Measurements from ENCODE around the gene GPR162.

The GPR162 gene

DNA sequence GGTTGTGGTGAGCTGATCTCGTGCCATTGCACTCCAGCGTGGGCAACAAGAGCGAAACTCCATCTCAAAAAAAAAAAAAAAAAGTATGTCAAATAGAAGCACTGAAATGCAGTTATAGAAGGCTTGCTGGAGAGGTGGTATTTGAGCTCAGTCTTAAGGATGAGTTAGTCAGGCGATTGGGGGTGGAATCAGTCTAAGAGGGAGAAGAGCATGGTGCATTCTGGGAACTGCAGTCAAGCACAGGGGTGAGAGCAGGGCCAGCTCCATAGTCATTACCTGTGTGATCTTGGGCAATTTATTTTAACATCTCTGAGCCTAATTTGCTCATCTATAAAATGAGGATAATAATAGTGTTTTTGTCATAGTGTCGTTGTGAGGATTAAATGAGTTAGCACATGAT lies 13.3 kb downstream of the GPR162 start:
- no peak for DNase-seq (ENCODE audit: low read depth)

DNA sequence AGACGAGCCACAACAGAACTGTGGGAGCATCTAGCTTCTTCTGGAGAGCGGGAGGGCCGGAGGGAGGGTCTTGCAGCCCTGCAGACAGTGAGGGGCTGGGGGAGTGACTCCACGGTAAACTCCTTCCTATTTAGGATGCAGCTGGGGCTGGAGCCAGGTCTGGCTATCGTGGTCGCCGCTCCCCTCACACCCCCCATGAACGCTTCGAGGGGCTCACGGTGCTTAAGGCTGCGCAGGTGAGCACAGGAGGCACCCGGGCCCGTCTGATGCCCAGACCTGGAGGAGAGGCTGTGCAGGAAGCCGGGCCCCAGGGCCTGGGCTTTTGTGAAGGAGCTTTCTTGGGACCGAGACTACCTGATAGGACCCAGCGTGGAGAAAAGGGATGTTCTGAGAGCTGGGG lies 15.2 kb downstream of the GPR162 start:
- no peak for DNase-seq (ENCODE audit: low read depth)

DNA sequence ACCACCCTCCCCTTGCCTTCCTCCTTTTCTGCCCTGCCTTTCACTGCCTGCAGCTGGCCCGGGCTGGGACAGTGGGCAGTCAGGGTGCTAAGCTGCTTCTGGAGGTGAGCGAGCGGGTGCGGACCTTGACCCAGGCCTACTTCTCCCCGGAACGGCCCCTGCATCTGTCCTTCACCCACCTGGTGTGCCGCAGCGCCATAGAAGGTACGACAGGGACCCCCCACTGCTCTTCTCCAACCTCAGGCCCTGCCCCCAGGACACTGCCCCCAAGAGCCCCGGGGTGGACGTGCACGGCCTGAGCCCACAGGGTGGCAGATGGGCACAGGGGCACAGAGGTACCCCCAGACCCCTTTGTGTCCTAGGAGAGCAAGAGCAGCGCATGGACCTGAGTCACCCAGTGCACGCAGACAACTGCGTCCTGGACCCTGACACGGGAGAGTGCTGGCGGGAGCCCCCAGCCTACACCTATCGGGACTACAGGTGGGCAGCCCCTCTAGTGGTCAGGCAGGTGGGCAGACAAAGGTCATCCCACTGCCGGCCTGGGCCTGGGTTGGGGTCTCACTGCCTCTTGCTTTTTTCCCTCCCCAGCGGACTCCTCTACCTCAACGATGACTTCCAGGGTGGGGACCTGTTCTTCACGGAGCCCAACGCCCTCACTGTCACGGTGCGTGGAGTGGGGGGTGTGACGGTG lies 15.9 kb downstream of the GPR162 start:
- no peak for DNase-seq (ENCODE audit: low read depth)

DNA sequence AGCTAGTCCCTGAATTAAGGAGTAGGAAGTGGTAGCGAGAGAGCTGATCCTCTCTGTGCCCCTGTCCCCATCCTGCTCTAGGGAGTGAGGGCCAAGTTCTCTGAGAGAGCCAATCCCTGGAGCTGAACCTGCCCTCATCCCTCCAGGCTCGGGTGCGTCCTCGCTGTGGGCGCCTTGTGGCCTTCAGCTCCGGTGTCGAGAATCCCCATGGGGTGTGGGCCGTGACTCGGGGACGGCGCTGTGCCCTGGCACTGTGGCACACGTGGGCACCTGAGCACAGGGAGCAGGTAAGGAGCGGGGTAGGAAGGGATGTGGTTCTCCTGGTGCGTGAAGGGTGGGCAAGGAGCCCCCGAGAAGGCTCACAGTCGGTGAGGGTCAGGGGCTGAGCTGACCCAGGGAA lies 17.2 kb downstream of the GPR162 start:
- DNase-seq (ENCODE audit: low read depth) = no peak

DNA sequence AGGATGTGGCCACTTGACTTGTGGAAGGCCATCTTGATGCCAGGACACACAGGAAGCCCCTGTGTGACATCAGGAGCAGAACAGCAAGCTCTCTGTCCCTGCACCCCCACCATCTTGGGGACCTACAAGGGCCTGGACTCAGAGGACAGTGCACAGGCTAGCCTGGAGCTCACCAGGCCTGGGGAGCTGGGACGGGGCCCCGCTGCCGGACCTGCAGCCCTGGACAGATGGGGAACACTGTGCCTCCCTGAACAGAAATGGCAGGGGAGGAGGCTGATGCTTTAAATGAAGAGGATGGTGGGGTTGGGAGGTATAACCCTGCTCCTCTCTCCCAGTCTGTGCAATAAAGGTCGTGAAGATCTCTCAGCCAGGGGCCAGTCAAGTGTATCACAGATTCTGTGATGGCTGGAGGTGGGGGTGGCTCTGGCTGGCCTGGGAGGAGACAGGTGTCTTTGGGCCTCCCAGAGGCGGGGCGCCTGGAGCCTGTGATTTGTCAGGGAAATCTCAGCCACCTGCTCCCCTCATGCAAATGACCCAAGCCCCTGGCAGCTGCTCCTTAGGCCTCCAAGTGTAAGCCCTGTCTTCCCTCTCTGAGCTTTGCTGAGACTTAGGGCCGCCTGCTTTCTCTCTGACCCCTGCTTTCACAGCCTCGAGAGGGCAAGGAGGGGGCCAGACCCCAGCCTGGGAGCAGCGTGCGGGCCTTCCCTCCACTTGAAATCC lies 18.0 kb downstream of the GPR162 start:
- no peak for DNase-seq (ENCODE audit: low read depth)

DNA sequence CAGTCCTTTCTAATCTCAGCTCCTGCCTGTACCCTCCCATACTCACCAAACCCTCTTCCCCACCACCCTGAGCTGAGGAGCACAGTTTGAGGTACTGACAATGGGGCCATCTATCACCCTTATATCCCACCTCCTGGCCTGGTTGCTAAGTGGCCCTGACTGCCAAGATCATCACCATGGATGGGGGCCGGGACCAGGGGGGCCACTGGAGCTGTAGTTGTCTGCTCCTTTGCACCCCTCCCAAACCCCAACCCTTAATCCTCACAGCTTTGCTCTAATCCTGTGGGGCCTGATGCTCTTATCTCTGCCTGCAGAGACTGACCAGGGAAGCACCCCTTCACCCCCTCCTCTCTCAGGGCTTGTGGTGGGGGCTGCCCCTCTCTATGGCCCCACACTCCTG lies 18.7 kb downstream of the GPR162 start:
- no peak for DNase-seq (ENCODE audit: low read depth)

DNA sequence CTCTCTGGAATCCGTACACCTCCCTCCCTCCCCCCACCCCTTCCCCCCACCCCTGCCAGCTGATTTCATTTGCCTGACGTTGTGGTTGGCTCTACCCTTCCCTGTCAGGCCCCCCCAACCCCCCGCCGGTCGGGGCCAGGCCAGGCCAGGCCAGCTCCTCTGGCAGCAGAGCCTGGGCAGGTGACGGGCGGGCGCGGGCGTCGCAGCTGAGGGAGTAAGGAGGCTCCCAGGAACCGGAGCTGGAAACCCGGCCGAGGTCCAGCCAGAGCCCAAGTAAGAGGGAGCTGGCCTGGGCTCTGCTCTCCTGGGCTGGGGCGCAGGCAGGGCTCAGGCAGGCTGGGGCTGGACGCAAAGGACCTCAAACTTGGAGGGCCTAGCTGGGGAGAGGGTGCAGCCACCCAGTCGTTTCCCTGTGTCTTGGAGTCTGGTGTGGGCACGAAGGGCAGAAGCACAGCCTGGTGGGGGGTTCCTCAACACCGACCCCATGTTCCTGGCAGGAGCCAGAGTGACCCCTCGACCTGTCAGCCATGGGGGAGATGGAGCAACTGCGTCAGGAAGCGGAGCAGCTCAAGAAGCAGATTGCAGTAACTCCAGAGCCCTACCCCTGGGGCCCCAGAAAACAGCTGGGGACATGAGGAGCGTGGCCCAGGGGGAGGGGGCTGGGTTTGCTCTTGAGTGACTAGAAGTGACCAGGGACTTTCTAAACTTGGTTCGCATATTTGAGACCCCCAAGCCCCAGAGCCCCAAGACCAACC lies 19.3 kb downstream of the GPR162 start, which contains the start of gene GNB3:
GNB3 (plus strand) TSS at position 165 of the 755 bp plus-strand sequence; CDS start at position 528, 363 bp downstream.
- no peak for DNase-seq (ENCODE audit: low read depth)

DNA sequence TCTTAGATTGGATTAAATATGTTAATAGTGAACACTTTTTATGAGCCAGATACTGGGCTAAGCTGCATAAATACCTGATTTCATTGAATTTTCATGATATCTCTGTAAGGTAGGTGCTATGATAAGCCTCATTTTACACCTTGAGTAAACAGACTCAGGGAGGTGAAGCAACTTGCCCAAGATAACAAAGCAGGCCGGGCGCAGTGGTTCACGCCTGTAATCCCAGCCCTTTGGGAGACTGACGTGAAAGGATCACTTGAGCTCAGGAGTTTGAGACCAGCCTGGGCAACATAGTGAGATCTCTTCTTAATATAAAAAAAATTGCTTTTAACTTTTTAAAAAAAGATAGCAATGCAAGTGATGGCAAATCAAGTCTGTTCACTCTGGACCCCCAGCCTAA lies 20.5 kb downstream of the GPR162 start:
- no peak for DNase-seq (ENCODE audit: low read depth)

DNA sequence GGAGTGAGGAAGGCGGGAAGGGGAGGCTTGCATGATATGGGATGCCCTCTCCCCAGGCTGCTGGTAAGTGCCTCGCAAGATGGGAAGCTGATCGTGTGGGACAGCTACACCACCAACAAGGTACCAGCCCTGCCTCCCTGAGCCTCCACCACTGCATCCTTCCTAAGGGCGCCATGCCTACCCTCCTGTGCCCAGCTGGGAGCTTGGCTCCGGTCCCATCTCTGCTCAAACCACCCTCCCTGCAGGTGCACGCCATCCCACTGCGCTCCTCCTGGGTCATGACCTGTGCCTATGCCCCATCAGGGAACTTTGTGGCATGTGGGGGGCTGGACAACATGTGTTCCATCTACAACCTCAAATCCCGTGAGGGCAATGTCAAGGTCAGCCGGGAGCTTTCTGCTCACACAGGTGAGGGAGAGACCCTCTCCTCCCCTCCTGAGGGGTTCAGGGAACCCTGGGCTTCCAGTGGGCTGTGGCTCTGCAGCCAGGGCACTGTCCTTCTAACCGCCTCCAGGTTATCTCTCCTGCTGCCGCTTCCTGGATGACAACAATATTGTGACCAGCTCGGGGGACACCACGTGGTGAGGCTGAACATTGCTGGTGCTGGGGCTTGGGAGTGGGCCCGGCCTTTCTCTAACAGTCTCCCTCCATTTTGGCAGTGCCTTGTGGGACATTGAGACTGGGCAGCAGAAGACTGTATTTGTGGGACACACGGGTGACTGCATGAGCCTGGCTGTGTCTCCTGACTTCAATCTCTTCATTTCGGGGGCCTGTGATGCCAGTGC lies 21.7 kb downstream of the GPR162 start:
- DNase-seq (ENCODE audit: low read depth) = no peak

DNA sequence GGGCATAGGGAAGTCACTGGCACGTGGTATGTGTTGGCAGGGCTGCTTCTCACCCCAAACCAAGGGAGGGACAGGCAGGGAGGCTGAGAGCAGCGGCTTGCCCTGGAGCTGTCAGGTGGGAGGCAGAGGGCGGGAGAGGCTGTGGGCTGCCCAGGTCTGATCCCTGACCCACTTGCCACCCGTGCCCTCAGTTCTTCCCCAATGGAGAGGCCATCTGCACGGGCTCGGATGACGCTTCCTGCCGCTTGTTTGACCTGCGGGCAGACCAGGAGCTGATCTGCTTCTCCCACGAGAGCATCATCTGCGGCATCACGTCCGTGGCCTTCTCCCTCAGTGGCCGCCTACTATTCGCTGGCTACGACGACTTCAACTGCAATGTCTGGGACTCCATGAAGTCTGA lies 23.8 kb downstream of the GPR162 start:
- DNase-seq (ENCODE audit: low read depth) = no peak

DNA sequence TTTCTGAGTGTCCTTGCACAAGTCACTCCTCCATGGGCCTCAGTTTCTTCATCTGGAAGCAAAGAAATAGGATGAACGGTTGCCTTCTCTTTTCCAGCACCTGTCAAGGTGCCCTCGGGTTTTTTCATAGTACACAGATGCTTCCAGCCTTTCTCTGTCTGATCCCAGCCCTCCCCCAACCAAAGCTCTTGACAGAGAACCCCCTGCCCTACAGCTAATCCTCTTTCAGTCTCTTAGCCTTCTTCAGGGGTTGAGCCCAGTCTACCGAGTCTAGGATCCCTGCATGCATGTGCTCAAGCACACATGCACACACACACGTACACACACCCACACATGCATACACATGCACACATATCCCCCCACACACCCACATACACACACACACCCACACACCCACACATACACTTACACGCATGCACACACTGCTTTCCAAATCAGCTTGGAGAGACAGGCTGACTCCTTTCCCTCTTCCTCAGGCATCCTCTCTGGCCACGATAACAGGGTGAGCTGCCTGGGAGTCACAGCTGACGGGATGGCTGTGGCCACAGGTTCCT lies 24.8 kb downstream of the GPR162 start:
- DNase-seq (ENCODE audit: low read depth) = no peak

DNA sequence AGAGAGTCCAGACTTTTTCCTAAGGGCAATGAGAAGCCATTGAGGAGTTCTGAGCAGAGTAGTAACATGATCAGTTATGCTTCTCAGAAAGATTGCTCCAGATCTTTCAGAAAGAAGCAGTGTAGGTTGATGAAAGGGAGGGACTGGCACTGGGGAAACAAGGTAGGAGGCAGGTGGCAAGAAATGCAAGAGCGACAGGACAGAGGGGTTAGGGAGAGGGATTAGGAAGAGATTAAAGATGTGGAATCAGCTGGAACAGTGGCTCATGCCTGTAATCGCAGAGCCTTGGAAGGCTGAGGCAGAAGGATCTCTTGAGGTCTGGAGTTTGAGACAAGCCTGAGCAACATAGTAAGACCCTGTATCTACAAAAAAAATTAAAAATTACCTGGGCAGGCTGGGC lies 26.1 kb downstream of the GPR162 start:
- no peak for DNase-seq (ENCODE audit: low read depth)

DNA sequence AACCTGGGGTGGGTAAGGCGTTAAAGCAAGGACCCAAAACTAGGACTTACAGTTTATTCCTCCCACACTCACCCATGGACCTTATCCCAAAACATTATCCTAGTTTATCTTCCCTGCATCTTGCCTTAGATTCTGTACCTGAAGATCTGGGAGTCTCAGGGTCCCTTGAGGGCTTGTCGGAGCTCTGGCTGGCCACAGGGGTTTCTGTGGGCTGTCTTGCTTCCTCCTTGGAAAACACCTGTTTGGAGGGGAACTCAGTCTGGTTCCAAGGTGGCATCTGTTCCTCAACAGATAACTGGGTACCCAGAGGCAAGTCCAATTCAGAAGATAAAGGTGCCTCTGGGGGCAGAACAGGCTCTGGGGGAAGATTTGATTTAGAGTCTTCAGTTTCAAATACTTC lies 27.8 kb downstream of the GPR162 start:
- no peak for DNase-seq (ENCODE audit: low read depth)

DNA sequence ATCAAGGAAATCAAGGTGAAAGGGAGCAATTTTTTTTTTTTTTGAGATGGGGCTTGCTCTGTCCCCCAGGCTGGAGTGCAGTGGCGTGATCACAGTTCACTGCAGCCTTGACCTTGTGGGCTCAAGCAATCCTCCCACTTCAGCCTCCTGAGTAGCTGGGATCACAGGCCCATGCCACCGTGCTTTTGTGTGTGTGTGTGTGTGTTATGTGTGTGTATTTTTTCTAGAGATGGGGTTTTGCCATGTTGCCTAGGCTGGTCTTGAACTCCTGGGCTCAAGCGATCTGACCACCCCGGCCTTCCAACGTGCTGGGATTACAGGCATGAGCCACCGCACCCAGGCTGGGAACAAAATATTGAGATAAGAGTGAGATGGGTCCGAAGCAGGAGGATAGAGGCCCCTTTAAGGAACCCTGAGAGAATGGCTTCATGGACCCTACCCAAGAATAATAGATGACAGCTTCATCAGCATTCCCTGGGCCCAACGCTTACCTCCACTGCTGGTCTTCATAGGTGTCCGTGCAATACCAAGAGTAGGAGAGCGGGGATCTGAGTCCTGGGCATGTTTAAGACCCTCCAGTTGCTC lies 28.4 kb downstream of the GPR162 start:
- DNase-seq (ENCODE audit: low read depth) = no peak

DNA sequence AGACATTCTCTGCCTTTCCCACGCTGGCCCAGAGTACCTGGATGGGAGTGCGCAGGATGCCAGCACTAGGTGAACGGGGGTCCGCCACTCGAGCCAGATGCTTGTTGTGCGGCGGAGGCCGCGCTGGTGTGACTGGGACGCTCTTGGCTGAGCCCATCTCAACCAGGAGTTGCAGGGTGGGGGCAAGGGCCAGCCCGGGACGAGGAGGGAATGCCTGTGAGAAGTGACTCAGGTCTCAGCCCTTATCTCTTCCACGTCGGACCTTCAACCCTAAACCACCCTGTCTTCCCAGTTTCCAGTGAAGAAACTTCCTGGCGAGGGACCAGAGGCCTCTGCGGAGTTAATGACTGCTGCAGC lies 29.2 kb downstream of the GPR162 start:
- DNase-seq (ENCODE audit: low read depth) = no peak

DNA sequence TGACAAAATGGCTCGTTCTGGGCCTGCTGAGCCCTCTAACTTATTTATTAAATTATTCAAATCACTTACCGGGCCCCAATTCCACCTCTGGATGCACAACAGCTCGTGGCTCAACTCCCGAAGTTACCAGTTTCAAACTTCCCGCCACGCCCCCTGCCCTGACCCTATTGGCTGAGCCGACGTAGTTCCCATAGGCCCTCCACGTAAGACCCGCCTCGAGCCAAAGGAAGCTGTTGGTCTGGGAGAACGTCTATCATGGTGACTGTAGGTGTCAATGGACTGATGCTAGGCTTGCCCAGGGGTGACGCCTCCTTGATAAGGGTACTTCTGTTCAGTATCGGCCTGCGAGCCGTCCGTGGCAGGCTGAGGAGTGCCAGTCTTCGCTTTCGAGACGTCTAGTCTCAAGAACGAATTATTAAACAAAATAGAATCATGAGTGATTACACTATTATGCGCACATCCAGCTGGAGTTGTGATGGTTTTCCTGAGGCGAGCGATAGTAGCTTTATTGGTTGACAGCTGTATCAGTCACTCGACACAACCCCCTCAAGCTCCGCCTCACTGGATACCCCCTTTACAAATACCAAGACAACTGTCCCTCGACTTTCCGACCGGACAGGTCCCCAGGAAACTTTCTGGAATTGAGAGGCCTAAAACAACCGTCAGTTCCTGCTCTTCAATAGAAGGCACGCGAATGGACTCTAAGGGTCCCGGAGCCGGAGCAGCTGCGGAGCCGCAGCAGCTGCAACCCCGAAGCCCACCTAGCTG lies 29.7 kb downstream of the GPR162 start, which contains the start of gene CDCA3:
CDCA3 (minus strand) TSS at position 134 of the 768 bp plus-strand sequence. CDS start 334 bp downstream, outside the sequence.
- peak; percentile 87 for DNase-seq (ENCODE audit: low read depth)

DNA sequence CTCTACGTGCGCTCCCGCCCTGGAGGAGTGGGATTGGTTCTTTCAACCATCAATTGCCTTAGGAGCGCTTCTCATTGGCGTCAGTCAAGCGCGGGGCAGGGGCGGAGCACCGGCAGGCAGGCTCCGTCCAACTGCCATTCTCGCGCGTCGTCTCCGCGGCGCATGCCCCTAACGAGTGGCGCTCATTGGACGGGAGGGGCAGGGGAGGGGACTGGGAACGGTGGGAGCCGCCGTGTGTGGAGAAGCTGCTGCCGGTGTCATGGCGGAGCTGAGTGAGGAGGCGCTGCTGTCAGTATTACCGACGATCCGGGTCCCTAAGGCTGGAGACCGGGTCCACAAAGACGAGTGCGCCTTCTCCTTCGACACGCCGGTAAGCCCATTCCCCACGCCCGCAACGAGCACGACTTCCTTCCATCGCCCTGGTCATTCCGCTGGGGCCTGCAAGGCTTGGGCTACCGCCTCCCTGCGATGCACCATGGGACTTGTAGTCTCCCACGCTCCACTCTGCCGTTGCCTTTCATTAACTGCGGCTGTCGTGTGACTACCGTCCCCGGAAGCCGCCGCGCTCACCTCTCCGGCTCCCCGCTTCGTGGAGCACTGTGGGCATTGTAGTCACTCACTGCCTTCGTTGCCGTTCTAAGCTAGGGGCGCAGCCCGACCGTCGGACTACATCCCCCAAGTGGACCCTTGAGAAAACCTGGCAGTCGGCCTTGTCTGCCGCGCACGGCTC lies 30.5 kb downstream of the GPR162 start, which contains the start of gene USP5:
USP5 (plus strand) TSS at position 230 of the 730 bp plus-strand sequence; CDS start at position 260, 30 bp downstream.
- peak; percentile 99 for DNase-seq (ENCODE audit: low read depth)

DNA sequence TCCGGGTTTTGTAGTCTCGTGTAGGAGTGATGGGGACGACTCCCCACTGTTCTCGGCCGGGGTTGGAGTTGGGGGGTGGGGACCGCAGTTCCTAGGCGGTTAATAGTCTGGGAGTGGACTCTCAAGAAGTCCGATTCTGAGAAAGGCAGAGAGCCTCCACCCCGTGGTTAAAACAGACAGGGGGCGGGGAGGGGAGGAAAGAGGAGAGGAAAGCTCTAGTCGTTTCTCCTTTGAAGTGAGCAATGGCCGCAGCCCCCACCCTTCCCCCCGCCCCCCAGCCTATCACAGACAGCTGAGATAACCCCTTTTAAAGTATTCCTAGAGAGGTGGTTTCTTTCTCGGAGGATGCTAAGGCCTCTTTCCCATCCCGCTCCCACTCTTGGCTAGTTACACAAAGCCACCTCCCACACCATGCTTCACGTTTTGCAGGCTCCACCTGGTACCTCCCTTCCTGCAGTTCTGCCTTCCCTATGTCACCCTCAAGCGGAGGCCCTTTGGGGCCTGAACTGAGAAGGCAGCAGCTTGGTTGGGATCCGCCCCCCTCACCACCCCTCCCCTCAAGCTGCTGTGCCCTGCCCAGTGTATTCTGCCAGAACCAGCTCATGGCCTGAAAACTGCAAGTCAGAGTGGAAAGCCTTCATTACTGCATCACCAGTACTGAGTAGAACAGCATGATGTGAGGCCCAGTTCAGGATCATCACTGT lies 31.2 kb downstream of the GPR162 start:
- peak; percentile 57 for DNase-seq (ENCODE audit: low read depth)

DNA sequence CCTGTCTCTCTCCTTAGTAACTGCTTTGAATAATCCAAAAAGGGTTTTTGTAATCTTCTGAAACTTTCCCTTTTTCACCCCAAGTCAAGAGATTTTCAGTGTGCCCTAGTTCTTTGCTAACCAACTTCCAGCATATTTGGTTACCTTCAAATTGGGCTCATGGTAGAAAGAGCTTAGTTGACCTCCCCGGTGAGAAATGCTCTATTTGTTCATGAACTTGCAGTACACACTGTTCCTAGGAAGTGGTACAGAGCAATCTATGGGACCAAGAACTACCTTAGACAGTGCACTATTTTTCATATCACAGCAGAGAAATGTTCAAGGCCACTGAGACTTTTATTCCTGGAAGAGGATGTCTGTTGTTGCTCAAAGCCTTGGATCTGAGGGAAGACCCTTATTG lies 32.0 kb downstream of the GPR162 start:
- no peak for DNase-seq (ENCODE audit: low read depth)

Measured in T-helper 22 cell (primary cell).